Activated CD8-positive, alpha-beta memory T cell treated with anti-CD3 and anti-CD28 coated beads for 48 hours (primary cell): Measurements from ENCODE around the gene CCDC78.

Source experiments
- DNase-seq, 3 experiments: peaks; one replicate each; pipeline ENCODE4 v3.0.0-alpha.2; 2020; ENCODE audit warnings: low read depth in 2 of 3, low spot score in 2 of 3

Gene CCDC78

DNA sequence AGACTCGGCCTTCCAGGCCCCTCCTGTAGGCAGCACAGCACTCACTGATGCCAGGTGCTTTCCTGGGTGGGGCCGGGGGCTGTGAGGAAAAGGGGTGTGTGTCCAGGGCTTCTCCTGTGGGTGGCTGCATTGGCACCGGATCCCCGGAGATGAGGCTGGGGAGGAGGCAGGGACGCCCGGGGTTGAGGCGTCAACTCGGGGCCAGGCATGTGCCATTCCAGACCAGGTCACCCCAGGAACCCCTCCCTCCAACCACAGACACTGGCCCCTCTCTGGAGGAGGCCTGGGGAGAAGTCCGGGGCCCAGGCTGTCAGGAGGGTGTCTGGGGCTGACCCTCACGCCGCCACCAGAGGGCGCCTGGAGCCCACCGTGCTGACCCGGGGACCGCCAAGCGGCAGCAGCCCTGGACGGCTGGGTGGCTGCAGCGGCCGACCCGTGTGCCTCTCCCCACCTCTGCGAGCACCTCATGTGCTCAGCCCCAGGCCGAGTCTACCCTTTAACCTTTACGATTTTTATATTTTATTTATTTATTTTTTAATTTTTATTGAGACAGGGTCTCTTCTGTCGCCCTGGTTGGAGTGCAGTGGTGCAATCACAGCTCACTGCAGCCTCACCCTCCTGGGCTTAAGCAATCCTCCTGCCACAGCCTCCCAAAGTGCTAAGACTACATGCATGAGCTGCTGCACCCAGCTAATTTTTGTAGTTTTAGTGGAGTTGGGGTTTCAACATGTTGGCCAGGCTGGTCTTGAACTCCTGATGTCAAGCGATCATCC, 14.5 kb downstream of the CCDC78 start:
- peak in 2 of 3 experiments; percentile 74 to 81 for DNase-seq

DNA sequence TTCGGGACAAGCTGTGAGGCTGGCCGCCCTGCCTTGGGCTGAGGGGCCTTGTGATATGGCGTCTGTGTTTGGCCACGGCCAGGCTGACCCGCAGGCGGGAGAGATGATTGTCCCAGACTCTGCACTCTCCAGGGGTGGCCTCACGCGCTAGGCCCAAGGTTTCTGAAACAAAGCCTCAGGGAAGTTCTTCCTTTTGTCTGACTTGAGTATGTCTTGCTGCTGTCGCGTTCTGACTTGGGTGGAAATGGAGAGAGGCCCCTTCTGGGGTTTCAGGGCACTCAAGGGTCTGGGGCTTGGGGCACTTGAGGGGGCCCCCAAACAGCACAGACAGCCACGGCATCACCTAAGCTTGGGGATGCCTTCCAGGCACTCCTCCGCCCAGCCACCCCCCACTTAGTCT, 15.2 kb downstream of the CCDC78 start:
- DNase-seq, result no peak

DNA sequence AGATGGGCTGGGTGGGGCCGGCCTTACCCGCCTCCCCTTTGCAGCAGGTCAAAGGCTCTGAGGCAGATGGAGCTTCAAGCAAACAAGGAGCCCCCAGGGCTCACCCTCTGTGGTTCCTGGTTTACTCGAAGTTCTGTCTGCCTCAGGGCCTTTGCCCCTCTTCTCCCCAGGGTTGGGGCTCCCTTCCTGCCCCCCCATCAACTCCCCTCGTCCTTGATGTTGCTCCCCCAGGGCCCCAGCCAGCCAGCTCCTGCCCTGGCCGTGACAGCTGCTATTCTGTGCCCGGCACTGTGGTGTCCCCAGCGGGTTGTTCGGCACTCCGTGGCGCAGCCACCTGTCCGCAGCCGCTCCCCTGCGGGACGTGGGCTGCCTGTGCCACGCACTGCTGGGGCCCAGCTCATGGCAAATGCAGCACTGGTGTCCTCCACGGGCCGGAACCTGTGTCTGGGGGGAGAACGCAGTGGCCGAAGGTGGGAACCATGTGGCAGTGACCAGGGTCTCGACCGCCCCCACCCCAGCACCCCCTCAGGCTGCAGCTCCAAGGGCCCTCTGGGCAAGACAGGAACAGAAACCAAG, 15.7 kb downstream of the CCDC78 start:
- no peak for DNase-seq

DNA sequence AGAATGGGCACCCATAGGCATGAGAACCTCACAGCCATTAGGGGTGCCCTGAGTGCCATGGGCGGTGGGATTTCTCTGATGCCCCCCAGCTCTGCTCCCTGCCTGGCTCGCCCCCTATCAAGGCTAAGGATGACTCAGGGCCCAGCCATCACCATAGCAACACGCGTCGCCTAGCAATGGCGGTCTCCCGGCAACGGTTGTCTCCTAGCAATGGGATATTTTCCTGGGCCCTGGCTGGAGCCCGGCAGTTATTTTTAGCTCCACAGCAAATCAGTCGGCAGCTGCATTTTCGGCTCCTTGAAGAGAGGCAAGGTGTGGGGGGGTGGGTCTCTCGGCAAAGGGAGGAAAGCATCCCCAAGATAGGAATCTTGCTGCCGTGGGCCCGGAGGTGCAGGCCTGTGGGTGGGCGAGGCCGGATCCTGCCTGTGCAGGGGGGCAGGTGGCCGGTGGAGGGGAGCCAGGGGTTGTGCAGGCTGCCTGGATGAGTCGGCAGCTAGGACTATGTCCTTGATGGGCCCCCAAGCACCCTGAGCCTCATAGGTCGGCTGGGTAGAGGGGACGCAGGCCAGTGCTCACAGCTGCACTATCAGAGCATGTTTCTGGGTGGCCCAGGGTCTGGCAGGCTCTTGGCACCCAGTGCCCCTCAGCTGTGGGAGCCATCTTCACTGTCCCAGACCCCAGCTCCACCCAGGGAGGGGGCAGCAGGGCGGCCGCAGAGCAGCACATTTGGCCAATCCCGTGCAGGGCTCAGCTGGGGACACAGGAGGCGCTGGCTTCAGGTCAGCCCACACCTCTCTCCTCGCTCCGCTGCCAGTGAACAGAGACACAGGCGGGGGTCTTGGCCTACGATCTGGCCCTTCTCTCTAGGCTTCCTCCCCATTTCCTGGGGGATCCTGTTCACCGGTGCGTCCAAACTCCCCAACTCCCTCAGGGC, 16.4 kb downstream of the CCDC78 start:
- DNase-seq, result no peak

DNA sequence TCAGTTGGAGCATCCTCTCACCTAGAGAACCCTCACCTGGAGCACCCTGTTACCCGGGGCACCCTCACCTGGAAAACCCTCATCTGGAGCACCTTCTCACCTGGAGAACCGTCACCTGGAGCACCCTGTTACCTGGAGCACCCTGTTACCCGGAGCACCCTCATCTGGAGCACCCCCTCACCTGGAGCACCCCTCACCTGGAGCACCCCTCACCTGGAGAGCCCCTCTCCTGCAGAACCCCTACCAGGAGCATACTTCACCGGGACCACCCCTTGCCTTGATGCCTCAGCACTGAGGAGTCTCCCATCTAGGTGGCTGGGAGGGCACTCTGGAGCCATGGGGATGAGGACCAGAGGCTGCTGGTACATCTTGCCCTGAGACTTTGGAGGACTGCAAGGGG, 17.3 kb downstream of the CCDC78 start:
- no peak for DNase-seq

DNA sequence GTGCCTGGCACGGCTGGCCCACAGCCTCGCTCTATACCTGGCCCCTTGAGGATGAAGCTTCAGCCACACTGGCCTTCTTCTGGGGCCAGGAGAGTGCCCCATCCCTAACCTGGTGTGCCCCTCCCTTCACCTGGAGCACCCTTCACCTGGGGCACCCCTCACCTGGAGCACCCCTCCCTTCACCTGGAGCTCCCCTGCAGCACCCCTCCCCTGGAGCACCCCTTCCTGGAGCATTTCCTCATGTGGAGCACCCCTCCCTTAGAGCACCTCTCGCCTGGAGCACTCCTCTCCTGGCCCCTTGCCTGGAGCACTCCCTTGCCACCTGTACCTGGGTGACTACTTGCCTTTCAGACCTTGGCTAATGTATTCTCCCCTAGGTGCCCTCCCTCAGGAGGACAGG, 18.2 kb downstream of the CCDC78 start:
- DNase-seq, result no peak

DNA sequence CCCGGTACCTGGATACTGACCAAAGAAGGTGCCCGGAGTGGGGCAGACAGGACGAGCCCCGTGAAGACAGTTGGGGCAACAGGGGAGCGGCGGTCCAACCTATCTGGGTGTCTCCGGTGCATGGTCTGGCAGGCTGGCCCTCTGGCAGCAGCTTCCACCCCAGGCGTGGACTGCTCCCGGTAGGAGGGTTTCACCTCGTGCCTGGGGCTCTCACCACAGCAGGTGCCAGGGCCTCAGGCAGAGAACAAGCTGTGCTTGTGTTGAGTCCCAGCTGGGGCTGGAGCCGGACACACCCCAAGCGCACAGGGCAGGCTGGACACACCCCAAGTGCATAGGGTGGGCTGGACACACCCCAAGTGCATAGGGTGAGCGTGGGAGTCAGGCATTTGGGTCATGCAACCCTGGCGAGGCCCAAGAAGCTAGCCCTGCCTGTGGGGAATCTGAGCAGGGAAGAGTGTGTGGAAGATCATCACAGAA, 19.1 kb downstream of the CCDC78 start:
- DNase-seq, result no peak

DNA sequence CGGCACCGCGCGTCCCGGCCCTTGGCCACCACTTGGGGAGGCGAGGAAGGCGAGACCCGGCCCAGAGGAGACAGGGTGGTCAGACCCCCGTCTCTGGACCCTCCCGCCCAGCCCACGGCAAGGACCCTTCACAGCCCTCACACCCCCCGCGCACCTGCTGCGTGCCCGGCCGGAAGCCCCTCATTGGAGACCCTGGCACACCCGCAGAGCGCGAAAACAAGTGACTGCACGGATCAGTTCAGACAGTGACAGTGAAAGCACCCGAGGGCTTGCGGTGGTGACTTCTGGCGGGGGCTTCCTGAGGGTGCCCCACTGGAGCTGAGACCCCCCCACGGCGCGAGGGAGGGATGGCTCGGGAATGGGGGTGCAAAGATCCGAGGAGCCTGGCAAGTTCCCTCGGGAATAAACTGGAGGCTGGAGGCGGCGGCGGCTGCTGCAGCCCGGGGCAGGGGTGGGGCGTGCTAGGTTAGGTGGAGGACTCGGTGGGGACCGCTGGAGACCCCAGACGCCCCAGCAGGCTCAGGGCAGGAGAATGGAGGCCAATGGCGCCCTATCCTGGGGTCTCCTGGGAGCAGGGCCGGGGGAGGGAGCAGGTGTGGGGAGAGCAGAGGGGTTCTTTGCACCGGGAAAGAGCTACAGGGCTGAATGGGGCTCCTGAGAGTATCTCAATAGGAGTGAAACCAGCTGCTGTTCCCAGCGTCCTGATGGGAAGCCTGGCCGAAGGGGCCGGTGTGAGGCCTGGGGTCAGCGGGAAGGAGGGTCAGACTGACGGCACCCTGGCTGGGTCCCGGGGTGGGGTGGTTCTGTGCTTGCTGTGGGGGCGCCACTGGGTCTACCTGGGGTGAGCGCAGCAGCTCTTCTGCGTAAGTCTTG, 19.8 kb downstream of the CCDC78 start:
- no peak for DNase-seq

DNA sequence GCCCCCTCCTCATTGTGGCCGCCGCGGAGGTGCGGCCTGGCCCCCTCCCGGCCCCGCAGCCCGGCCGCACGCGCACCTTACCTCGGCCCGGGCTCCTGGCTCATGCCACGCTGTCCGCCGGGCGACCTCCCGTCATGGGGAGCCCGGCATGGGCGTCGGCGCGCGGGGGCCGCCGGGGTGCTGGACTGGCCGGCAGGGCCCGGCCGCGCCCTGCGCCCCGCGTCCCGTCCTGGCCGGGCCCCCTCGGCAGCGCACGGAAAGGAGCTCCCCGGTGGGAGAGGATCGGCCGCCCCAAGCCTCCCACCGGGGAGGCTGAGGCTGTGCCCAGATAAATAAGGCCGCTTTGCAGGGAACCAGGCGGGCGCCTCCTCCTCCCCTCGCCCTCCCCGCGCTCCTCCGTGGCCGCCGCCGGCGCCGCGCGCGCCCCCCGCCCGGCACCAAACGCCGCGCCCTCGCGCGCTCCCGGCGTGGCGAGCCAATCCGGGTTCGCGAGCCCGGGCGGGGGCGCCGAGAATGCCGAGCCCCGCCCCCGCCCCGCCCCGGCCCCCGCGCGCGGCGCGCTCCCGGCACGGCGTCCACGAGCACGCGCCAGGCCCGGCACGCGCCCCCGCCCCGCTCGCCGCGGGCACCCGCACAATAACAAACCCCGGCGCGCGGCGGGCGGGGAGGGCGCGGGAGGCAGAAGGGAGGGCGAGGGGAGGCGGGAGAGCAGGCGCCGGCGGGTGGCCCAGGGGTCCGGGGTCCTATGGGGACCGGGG, 20.6 kb downstream of the CCDC78 start, which contains the start of gene FBXL16:
TSS of gene FBXL16 (minus strand) at position 371 of the 758 bp plus-strand sequence. CDS start 8,396 bp downstream, outside the sequence.
- DNase-seq, result no peak

DNA sequence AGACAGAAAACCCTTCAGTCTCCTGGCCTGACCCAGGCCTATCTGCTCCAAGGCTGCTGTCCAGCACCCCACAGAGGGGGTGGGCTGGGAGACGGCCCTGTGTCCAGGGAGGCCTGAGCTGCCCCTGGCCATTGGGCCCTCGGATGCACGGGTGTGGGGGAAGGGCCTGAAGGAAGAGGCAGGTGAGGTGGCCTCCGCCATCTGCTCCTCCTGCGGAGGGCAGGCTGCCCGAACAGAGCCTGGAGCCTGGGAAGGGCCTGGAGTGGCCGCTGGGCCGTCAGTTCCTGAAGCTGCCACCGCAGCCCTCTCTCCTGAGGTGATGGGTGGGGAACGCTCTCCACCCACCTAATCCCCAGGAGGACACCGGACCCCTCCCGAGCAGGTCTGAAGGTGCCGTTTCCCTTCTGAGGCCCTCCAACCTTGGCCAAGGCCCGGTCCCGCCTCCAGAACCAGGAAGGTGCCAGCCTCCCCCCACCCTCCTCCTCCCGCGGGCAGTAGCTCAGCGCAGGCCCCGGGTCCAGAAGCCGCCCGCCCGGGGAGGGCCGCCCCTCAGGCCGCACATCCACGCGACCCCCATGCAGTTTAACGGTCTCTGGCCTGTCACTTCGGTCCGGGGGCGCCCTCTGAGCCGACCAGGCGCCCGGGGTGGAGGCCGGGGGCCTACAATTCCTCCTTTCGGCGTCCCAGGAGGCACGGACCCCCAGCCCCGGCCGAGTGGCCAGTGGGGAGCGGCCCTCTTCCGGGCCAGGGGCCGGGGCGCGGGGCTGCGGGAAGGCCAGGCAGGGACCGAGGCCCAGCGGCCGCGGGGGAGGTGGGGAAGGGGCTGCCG, 21.5 kb downstream of the CCDC78 start:
- no peak for DNase-seq

DNA sequence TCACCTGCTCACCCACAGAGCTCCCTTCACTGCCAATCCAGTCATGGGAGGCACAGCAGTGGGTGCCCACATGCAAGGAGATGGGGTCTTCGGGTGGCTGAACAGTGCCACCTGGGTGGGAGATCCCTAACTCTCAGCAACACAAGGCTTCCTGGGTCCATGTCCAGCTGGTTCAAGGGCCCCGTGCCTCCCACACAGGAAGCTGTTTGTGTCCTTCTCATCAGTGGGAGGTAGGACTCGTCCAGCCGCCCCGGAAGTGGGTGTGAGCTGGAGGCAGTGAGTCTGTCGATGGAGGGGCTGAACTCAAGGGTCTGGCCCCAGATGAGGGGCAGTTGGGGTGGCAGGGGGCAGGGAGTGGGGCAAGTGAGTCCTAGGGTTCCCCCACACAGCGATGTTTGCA, 22.2 kb downstream of the CCDC78 start:
- DNase-seq, result no peak

DNA sequence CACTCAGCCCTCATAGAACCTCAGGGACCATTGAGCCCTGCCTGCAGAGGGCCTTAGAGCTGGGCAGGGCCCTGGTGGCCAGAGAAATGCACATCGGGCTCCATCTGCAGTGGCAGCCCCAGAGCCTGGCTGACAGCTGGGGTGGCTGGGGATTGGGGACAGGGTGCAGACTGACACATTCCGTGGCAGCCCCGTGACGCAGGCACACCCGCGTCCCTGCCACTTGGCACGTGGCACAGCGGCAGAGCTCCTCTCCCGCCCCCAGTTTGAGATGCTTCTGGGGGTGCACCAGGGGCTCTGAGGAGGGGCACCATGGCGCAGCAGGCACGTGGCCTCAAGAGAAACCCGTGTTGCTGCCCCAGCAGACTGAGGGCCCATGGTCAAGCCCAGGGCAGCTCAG, 22.8 kb downstream of the CCDC78 start:
- DNase-seq, result no peak

DNA sequence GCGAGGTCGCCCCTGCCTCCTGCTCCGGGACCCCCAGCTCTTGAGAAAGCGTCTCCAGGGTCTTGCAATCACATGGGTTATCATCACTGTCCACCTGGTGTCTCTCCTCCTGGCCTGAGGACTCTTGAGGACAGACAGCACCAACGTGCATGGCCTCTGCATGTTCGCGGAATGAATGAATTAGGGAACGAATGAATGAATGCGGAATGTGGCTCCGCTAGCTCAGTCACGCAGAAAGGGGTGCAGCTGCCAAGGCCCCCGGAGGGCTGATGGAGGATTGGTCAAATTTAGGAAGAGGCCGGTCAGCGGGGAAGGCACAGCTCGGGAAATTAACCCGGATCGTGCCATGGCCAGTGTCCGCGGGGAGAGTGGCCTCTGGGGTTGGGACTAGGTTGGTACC, 23.9 kb downstream of the CCDC78 start:
- DNase-seq, result no peak

DNA sequence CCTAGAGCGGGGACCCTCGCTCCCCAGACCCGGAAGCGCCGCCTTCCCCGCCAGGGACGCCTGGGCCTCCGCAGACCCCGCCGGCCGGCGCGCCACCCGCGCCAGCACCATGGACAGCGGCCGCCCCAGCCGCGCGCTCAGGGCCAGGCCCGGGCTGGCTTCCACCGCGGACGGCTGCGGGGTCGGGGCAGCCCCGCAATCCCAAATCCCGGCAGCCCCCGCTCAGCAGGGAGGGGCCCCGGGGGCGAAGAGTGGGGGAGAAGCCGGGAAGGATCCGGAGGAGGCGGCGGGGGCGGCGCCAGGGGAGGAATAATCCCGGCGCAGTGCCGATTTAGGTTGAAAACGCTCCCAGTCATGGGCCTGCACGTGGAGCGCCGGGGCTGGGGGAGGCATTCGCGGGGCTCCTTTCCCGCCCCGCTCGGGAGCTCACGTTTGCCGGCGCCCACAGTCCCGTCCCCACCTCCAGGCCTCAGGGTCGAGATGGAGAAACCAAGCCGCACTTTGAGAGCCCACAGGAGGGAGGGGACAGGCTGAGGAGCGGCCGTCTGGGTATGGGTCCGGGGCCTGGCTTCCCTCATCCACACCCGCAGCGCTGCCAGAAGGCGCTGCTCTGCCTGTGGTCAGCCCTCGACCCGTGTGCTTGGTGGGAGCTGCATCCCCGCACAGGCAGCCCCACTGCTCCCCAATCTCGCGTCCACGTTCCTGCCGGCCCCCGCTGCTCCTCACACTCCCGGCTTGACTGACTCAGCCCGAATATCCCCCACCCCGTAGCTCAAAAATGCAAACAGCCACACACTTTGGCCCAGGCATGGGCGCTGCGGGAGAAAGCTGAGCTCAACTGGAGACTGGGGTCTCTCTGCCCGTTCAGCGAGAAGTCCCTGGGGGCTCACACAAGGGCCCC, 25.3 kb downstream of the CCDC78 start:
- no peak for DNase-seq

DNA sequence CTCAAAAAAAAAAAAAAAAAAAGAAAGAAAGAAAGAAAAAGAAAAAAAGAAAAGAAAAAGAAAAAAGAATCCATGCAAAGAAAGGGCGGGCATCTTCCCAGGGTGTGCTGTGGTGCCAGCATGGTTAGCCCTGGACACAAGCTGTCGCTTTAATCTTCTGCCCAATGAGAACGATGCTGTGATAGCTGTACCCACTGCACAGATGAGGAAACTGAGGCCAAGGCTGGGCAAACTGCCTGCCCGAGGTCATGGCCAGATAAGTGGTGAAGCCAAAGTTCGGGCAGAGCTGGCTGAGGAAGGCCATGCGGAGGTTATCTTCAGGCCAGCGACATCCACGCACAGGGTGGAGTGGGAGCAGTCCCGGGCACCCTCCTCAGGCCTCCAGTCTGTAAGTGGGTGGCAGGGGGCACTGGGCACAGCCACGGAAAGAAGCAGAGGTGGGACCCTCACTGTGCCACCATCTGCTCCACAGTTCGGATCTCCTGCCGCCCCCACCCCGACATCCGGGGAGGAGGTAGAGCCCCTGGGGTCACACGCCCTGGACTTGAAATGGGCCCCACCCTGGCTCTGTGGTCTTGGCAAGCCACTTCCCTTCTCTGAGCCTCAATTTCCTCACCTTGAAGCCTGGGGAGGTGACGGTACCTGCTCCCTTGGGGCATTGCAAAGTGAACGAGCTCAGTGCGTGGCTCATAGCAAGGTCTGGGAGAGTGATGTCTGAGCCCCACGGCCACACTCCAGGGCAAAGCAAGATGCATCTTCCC, 27.2 kb downstream of the CCDC78 start:
- no peak for DNase-seq

DNA sequence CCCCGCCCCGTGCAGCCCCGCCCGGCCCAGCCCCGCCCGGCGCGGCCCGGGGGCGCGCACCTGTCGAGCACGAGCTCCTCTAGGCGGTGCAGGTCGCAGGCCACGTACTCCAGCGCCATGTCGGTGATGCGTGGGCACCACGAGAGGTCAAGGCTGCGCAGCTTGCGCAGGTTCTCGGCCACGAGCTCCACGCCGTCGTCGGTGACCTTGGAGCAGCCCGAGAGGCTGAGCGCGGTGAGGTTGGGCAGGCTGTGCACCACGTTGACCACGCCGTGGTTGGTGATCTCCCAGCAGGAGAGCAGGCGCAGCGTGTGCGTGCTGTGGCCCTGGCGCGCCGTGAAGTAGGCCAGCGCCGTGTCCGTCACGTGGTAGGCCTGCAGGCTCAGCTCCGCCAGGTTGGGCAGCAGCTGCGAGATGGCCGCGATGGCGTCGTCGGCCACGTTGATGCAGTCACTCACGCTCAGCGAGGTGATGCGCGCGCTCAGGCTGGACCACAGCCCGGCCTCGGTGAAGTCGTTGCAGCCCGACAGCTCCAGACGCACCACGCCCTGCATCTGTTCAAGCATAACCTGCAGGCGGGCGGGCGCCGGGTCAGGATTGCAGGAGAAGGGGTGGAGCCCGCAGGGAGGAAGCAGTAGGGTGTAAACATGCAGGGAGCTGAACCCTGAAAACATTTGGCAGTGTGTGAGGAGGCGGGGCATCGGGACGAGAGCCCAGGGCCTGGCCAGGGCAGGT, 30.7 kb downstream of the CCDC78 start:
- DNase-seq, result no peak
